Neural cell (in vitro differentiated cells): ENCODE measurements around the gene APBA1. TPM values are rescaled to one million over a fixed set of nuclear protein-coding genes. Genes with fewer than 3 reads are reported as not detected.

Experiments used
- H2AFZ ChIP-seq: fragments of 200-600, 300-800 bp; sonication (generic), shearing (Covaris generic); 2 replicates; pipeline ENCODE4 v1.6.0; 2014; ENCODE audit warnings: low read depth, mild to moderate bottlenecking, antibody characterized with exemption, low read length, moderate library complexity
- H3F3A ChIP-seq: fragments of 200-600 bp; shearing (Covaris generic); 2 replicates; pipeline ENCODE4 v1.6.1; 2016; ENCODE audit warnings: mild to moderate bottlenecking, moderate library complexity, mixed read lengths, antibody characterized with exemption, low read length; ENCODE audit not compliant: insufficient read depth, poor library complexity, severe bottlenecking
- H3K27ac ChIP-seq: fragments of 200-600, 300-800 bp; sonication (generic), shearing (Covaris generic); 2 replicates; pipeline ENCODE4 v1.5.1; 2014; ENCODE audit warnings: mild to moderate bottlenecking, low read length, moderate library complexity
- H3K27me3 ChIP-seq: fragments of 300-800, 200-600 bp; sonication (generic), shearing (Covaris generic); 2 replicates; pipeline ENCODE4 v1.6.0; 2014; ENCODE audit warnings: mild to moderate bottlenecking, low read depth, low read length, moderate library complexity; ENCODE audit not compliant: insufficient read depth
- H3K36me3 ChIP-seq: fragments of 300-800, 200-600 bp; sonication (generic), shearing (Covaris generic); 2 replicates; pipeline ENCODE4 v1.5.1; 2014; ENCODE audit warnings: mild to moderate bottlenecking, antibody characterized with exemption, low read length, moderate library complexity; ENCODE audit not compliant: insufficient read depth
- H3K4me2 ChIP-seq: fragments of 300-800, 200-600 bp; sonication (generic), shearing (Covaris generic); 2 replicates; pipeline ENCODE4 v1.6.0; 2014; ENCODE audit warnings: mild to moderate bottlenecking, low read length
- H3K4me3 ChIP-seq: fragments of 300-800, 200-600 bp; sonication (generic), shearing (Covaris generic); 2 replicates; pipeline ENCODE4 v1.5.1; 2014; ENCODE audit warnings: mild to moderate bottlenecking, low read length, moderate library complexity
- H3K79me2 ChIP-seq: fragments of 200-600 bp; shearing (Covaris generic); replicated peaks from 2 replicates; pipeline ENCODE4 v1.6.0; 2014; ENCODE audit warnings: mild to moderate bottlenecking, low read length, moderate library complexity; ENCODE audit not compliant: insufficient read depth
- H3K9ac ChIP-seq: fragments of 300-800, 200-600 bp; sonication (generic), shearing (Covaris generic); 2 replicates; pipeline ENCODE4 v1.6.1; 2016; ENCODE audit warnings: mild to moderate bottlenecking, low read length, mixed read lengths
- H3K9me2 ChIP-seq: fragments of 200-600 bp; shearing (Covaris generic); 2 replicates; pipeline ENCODE4 v1.6.1; 2016; ENCODE audit warnings: mild to moderate bottlenecking, low read length, mixed read lengths; ENCODE audit not compliant: insufficient read depth
- H3K9me3 ChIP-seq: fragments of 200-600, 300-800 bp; sonication (generic), shearing (Covaris generic); 2 replicates; pipeline ENCODE4 v1.6.1; 2016; ENCODE audit warnings: mild to moderate bottlenecking, mixed run types, low read length, moderate library complexity, mixed read lengths
- H4K20me1 ChIP-seq: fragments of 200-600 bp; shearing (Covaris generic); 2 replicates; pipeline ENCODE4 v1.6.1; 2016; ENCODE audit warnings: mild to moderate bottlenecking, mixed run types; ENCODE audit not compliant: insufficient read depth
- CTCF ChIP-seq: fragments of 450-650 bp; IDR thresholded peaks from 2 replicates; pipeline ENCODE4 v1.5.1; 2014; ENCODE audit warnings: antibody characterized with exemption, mild to moderate bottlenecking, moderate library complexity; ENCODE audit not compliant: poor library complexity, severe bottlenecking
- EP300 ChIP-seq: fragments of 450-650 bp; conservative IDR thresholded peaks from 2 replicates; pipeline ENCODE4 v1.6.1; 2014; ENCODE audit warnings: antibody characterized with exemption, mild to moderate bottlenecking, moderate library complexity; ENCODE audit not compliant: poor library complexity, severe bottlenecking
- EZH2 ChIP-seq: fragments of 200-600, 300-800 bp; shearing (Covaris generic), sonication (generic); IDR thresholded peaks from 2 replicates; pipeline ENCODE4 v1.6.1; 2014; ENCODE audit warnings: antibody characterized with exemption, low read length, borderline replicate concordance, mild to moderate bottlenecking; ENCODE audit not compliant: insufficient read depth, poor library complexity, severe bottlenecking
- MXI1 ChIP-seq: fragments of 450-650 bp; conservative IDR thresholded peaks from 2 replicates; pipeline ENCODE4 v1.6.1; 2014; ENCODE audit warnings: antibody characterized with exemption, mild to moderate bottlenecking; ENCODE audit not compliant: poor library complexity, severe bottlenecking
- POLR2AphosphoS5 ChIP-seq: IDR thresholded peaks from 2 replicates; pipeline ENCODE4 v1.6.1; 2012
- RAD21 ChIP-seq: fragments of 450-650 bp; conservative IDR thresholded peaks from 2 replicates; pipeline ENCODE4 v1.6.1; 2014; ENCODE audit warnings: antibody characterized with exemption, mild to moderate bottlenecking, moderate library complexity
- SMC3 ChIP-seq: fragments of 450-650 bp; conservative IDR thresholded peaks from 2 replicates; pipeline ENCODE4 v1.6.1; 2014; ENCODE audit warnings: antibody characterized with exemption, mild to moderate bottlenecking, moderate library complexity; ENCODE audit not compliant: poor library complexity
- TAF1 ChIP-seq: IDR thresholded peaks from 2 replicates; pipeline ENCODE4 v1.6.1; 2012; ENCODE audit warnings: low read depth
- polyA plus RNA-seq: library from polyadenylated mRNA; depleted of rRNA; stranded (reverse); fragments of >200 nt; gene quantifications from 2 replicates; pipeline ENCODE4 v1.2.3, GENCODE V29; 2014
- TF ChIP-seq, protein P1 (sequence below): IDR thresholded peaks from 2 replicates; pipeline ENCODE4 v1.6.1; 2012; ENCODE audit warnings: borderline replicate concordance

The APBA1 gene
- polyA plus RNA-seq, 1 donor from 2014 or later = 10.9 TPM

DNA sequence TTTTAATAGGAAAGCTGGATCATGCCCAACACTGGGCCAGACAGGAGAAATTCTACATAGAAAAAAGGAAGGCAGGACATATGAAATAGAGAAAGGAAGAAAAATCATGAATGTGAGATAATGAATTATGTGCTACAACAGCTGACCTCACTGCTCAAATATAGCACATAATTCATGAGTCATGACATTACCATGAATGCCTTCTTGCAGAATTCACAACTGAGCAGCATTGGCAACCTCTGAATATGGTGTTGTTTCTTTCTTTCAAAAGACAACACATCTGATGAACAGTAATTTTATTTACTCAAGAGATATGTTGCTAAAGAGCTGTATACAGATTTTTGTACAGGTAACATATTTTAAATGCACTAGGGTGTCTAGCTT, 34.4 kb downstream of the APBA1 start:
- Histone ChIP-seq H3K4me3 (no peak overlapping the region), H3K9me3 (no peaks in the 10 kb centered on the region), H4K20me1 (no peaks in the 10 kb centered on the region), H3K9me2 (no peaks in the 10 kb centered on the region), H3F3A (no peaks in the 10 kb centered on the region), H2AFZ (no peak overlapping the region), H3K4me2 (no peak overlapping the region), H3K9ac (no peak overlapping the region), H3K27me3 (no peaks in the 10 kb centered on the region), H3K36me3 (no peaks in the 10 kb centered on the region), H3K79me2 (no peaks in the 10 kb centered on the region), H3K27ac (no peak overlapping the region)
- TF ChIP-seq MXI1 = no peak
- TF ChIP-seq EZH2 = no peak
- no peak for TF ChIP-seq RAD21
- no peak for TF ChIP-seq EP300
- no peak for TF ChIP-seq TAF1
- no peak for TF ChIP-seq SMC3
- TF ChIP-seq, protein P1, sequence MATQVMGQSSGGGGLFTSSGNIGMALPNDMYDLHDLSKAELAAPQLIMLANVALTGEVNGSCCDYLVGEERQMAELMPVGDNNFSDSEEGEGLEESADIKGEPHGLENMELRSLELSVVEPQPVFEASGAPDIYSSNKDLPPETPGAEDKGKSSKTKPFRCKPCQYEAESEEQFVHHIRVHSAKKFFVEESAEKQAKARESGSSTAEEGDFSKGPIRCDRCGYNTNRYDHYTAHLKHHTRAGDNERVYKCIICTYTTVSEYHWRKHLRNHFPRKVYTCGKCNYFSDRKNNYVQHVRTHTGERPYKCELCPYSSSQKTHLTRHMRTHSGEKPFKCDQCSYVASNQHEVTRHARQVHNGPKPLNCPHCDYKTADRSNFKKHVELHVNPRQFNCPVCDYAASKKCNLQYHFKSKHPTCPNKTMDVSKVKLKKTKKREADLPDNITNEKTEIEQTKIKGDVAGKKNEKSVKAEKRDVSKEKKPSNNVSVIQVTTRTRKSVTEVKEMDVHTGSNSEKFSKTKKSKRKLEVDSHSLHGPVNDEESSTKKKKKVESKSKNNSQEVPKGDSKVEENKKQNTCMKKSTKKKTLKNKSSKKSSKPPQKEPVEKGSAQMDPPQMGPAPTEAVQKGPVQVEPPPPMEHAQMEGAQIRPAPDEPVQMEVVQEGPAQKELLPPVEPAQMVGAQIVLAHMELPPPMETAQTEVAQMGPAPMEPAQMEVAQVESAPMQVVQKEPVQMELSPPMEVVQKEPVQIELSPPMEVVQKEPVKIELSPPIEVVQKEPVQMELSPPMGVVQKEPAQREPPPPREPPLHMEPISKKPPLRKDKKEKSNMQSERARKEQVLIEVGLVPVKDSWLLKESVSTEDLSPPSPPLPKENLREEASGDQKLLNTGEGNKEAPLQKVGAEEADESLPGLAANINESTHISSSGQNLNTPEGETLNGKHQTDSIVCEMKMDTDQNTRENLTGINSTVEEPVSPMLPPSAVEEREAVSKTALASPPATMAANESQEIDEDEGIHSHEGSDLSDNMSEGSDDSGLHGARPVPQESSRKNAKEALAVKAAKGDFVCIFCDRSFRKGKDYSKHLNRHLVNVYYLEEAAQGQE = no peak
- no peak for TF ChIP-seq POLR2AphosphoS5
- no peak for TF ChIP-seq CTCF

- Histone ChIP-seq H3K27me3 (no peaks in the 10 kb centered on the region), H3K27ac (no peak overlapping the region), H3K4me2 (no peak overlapping the region), H2AFZ (no peak overlapping the region), H3F3A (no peaks in the 10 kb centered on the region), H4K20me1 (no peaks in the 10 kb centered on the region), H3K9me3 (no peaks in the 10 kb centered on the region), H3K36me3 (no peaks in the 10 kb centered on the region), H3K9me2 (no peaks in the 10 kb centered on the region), H3K4me3 (no peak overlapping the region), H3K9ac (no peak overlapping the region), H3K79me2 (no peaks in the 10 kb centered on the region)
- TF ChIP-seq EP300 (no peak), POLR2AphosphoS5 (no peak), CTCF (no peak), TAF1 (no peak), RAD21 (no peak), SMC3 (no peak), EZH2 (no peak), MXI1 (no peak)
- TF ChIP-seq, protein P1 = no peak
Measured at GRCh38 chr9:69637193-69637816, 34.9 kb downstream of the APBA1 start.
